Stimulated activated CD4-positive, alpha-beta T cell treated with anti-CD3 and anti-CD28 coated beads, TNF-alpha, amount 100 ng/mL, for 24 hours (primary cell): ENCODE measurements around the gene NRSN2.

Experiments used
- DNase-seq, 3 experiments: peaks; one replicate each; pipeline ENCODE4 v3.0.0-alpha.2; 2020; ENCODE audit warnings: low read depth in 3 of 3

The NRSN2 gene, protein sequence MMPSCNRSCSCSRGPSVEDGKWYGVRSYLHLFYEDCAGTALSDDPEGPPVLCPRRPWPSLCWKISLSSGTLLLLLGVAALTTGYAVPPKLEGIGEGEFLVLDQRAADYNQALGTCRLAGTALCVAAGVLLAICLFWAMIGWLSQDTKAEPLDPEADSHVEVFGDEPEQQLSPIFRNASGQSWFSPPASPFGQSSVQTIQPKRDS

DNA sequence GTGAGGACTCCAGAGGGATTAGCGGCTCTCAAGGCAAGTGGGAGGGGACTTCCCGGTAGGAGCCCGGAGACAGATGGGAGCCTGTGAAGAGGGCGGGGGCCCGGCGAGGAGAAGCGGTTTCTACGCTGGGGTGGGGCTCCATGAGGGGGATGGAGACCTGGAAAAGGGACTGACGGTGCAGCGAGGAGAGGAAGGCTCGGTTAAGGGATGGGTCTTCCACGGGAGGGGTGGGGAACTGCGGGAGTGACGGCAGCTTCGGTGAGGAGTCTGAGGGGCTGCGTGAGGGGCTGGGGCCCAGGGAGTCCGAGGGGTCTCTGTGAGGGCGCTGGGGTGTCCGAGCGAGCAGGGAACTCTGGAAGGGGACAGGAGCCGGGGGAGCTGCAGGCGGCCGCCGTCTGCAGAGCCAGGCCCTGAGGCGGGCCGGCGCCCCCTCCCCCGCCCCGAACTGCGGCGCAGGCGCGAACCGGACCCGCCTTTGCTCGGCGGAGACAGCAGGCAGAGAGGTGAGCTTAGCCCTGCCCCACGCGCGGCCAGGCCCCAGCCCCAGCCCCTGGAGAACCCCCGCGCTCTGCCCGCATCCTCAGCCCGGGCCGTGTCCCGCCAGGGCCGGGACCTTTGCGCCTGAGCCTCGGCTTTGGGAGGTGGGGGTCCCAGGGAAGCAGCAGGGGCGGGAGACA is at the start of gene NRSN2:
Gene NRSN2, plus strand, starts transcription at position 472 of the 677 bp plus-strand sequence. CDS start 2,533 bp downstream, outside the sequence.
- DNase-seq, result peak in 1 of 3 experiments; percentile 41

DNA sequence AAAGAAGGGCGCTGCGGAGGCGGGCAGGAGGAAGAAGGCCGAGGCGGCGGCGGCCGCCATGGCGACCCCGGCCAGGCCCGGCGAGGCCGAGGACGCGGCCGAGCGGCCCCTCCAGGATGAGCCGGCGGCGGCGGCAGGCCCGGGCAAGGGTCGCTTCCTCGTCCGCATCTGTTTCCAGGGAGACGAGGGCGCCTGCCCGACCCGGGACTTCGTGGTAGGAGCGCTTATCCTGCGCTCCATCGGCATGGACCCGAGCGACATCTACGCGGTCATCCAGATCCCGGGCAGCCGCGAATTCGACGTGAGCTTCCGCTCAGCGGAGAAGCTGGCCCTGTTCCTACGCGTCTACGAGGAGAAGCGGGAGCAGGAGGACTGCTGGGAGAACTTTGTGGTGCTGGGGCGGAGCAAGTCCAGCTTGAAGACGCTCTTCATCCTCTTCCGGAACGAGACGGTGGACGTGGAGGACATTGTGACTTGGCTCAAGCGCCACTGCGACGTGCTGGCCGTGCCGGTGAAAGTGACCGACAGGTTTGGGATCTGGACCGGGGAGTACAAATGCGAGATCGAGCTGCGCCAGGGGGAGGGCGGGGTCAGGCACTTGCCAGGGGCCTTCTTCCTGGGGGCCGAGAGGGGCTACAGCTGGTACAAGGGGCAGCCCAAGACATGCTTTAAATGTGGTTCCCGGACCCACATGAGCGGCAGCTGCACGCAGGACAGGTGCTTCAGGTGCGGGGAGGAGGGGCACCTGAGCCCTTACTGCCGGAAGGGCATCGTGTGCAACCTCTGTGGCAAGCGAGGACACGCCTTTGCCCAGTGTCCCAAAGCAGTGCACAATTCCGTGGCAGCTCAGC is 48.8 kb upstream of the NRSN2 start:
- DNase-seq, result peak in 2 of 3 experiments; percentile 13 to 44

DNA sequence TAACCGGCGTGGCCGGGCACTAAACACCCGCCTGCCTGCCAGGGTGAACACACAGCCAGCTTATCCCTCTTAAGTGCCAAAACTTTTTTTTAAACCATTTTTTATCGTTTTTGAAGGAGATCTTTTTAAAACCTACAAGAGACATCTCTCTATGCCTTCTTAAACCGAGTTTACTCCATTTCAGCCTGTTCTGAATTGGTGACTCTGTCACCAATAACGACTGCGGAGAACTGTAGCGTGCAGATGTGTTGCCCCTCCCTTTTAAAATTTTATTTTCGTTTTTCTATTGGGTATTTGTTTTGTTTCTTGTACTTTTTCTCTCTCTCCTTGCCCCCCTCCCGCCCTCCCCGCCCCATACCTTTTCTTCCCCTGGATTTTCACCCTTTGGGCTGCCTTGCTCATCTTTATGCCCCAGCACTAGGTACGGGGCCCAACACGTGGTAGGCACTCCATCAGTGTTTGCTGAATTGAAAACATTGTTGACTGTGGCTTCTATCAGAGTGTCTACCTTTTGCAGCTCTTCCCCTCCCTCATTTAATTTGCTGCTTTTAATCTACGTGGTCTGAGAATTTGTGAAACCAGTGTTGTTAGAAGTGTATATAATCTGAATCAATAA is 48.0 kb upstream of the NRSN2 start:
- no peak for DNase-seq

DNA sequence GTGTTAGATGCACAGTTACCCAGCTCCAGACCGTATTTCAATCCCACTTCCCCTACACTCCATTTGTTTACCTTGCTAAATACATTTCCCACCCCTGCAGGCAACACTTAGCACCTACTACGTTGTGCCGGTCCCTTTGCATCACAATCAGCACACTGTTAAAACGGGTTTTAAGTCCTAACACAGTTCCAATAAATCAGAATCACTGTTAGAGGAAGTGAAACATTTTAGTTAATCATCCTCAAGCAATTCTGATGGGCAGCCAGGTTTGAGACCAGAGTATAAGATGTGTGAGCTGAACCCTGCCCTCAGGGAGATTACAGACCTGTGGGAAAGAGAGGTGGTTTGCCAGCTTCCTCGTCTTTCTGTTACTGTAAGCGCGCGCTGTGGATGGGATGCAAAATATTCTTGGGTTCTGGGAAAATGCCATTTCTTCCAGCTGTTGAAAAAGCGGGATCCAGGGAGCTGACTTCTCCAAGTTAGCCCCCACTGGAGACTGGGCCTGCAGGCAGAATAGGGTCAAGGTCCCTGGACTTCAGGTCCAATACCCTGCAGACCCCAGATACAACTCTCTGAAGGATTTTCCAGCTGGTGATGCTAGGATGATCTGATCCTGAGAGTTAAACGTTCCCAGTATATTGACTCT is 46.4 kb upstream of the NRSN2 start:
- DNase-seq, result no peak

DNA sequence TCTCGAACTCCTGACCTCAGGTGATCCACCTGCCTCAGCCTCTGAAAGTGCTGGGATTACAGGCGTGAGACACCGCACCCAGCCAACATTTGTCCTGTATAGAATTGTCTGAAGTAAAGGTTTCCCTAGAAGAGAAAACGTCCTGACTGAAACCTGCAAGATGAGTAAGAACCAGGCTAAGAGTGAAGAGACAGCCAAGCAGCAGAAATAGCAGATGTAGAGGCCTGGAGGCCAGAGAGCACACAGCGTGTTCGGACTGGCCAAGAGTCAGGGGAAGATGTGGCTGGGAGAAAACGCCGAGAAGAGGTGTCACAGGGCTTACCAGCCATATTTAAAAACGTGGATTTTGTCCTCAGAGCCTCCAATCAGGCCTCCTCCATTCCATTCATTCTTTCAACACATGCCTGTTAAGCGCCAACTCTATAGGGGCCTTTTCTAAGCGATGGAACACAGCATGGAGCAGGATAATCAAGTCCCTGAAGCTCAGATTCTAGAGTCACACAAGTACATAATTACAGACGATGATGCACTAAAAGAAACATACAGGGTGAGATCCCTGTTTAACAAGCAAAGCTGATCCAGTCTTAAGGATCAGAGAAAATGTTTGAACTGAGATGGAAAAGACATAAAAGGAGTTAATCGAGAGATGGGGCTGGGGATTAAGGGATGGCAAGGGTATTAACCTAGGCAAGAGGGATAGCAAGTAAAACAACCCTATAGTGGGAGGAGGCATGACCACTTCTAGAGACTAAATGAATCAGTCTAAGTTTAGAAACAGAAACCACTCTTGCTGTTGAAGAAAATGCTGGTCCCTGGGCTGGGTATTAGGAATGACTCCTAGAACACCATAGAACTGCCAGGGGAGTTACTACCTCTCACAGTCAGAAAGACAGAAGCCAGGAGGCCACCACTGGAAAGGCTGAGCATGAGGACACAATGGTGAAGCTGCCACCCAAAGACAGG is 44.7 kb upstream of the NRSN2 start:
- DNase-seq, result no peak

DNA sequence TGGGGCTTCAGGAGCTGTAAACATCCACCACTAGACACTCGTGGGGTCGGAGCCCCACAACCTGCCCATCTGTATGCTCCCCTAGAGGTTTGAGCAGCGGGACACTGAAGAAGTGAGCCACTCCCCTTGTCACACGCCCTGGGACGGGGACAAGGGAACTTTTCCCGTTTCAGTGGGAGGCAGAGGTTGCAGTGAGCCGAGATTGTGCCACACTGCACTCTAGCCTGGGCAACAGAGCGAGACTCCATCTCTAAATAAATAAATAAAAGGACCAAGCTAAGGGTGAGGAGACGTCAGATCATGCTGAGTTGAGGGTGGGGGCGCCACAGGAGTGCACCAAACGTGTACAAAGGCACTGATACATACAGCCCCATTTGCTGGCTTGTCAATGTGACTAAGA is 41.2 kb upstream of the NRSN2 start:
- no peak for DNase-seq

DNA sequence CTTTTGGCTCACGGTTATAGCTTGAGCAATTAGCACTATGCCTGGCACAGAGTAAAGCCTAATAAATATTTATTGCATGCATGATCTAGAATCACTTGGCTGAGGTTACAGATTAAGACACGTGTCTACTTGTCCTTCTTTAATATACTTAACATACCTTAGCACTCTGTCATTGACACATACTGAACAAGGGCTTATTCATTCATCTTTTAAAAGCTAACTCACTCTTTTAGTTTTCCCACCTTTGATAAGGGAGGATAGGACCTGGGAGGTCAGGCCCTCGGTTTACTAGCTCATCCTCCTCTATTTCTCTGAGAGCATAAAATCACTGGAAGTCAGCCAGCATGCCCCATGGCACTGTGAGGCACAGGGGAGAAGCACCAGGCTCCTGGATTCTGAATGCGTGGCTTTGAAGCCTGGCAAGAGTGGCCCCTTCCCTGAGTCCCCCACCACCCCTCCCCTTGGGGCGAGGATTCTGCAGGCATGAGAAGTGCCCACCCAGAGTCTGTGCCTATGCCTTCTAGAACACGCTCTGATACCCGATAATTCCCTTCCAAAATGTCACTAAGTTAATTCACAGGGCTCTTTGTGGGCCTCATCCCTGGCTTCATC is 38.4 kb upstream of the NRSN2 start:
- DNase-seq, result no peak

DNA sequence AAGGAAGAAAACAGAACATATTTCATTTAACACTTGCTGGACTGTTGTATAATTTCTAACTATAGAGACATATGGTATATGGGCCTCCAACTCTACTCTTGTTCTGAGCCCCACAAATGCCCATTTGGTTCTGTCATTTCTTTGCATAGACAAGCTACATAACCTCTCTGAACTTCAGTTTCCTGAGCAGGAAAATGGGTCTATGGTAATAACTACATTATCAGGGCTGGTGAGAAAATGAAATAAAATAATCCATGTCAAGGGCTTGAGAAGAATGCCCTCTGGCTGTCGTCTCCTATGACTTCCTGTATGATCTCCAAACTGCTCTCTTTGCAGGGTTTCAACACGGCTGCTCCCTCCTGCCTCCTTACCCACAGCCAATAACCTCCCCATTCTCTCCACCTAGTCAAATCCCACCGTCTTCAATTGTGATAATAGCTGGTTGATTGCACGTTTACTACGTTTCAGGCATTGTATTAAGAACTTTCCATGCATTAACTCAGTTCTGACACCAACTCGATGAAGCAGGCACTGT is 37.5 kb upstream of the NRSN2 start:
- DNase-seq, result no peak

DNA sequence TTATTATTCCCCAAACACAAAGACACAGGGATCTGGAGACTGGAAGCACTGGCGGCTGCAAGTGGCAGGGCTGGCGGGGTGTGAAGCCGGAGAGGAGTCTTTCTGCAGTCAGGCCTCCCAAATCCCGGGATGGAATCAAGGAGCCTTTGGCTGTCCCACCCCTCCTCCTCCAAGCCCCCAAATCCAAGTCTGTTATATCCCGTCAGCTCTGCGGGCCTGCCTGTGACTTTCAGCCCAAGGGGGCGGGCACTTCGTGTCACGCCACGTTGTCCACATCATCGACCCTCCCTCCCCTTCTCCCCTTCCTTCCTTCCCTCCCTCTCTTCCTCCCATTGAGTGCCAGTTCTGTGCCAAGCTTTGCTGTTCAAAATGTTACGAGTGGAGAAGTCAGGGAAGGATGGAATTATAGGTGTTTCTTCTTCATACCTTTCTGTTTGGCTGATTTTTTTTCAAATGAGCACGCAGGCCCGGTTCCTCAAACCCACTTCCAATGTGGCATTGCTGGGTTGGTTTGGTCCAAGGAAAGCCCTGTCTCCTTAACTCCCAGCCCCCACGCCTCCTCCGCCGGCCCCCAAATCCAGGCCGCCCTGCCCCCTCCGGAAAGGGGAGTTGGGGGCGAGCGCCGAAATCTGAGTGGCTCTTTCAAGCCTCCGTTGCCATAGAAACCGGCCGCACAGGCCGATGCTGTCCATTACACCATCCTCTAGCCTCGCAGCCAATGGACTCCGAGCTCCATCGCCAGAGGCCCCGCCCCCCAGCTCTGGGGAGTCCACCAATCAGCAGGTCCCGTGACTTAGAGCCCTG is 36.9 kb upstream of the NRSN2 start:
- DNase-seq, result peak; percentile 69 to 89 (median 71)

DNA sequence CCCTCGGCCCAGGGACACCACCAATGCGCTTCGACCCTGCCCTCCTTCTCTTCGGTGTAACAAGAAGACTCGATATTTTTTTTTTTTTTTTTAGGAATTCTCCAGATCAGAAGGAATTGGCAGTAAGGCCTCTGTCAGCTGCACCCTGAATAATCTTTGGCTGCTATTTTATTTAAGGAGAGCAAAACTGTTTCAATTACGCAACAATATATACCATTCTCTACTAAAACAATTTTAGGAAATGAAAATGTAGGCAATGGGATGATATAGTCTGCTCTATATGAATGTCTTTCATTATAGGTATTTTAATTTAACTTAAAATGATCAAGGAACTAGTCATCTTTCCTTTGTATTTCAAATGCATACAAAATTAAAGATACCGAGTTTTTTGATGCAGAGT is 36.3 kb upstream of the NRSN2 start:
- DNase-seq, result no peak

DNA sequence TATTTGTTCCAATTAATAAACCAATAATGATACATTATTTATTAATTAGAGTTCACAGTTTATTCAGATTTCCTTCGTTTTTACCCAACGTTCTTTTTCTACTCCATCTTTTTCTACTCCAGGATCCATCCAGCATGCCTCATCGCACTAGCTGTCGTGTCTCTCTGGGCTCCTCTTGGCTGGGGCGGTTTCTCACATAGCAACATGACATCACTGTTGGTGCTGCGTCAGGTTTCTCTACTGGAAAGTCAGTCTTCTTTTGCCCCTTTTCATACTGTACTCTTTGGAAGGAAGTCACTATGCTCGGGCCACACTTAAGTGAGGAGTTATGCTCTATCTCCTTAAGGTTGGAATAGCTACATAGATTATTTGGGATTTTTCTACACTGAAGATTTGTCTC is 35.3 kb upstream of the NRSN2 start:
- DNase-seq, result no peak

DNA sequence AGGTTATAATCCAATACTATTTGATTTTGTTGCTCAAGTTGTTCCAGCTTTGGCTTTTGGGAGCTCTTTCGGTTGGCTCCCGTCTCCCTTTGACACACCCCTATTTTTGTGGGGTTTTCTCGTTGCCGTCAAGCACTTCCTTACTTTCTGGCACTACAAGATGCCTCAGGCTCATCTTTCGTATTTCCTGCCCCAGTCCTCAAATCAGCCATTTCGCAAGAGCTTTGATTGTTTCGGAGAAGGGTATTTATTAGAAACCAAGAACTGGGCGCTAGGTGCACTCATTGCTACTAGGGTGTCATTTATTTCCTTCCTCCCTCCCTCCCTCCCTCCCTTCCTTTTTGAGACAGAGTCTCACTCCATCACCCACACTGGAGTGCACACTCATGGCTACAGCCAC is 34.8 kb upstream of the NRSN2 start:
- DNase-seq, result no peak

DNA sequence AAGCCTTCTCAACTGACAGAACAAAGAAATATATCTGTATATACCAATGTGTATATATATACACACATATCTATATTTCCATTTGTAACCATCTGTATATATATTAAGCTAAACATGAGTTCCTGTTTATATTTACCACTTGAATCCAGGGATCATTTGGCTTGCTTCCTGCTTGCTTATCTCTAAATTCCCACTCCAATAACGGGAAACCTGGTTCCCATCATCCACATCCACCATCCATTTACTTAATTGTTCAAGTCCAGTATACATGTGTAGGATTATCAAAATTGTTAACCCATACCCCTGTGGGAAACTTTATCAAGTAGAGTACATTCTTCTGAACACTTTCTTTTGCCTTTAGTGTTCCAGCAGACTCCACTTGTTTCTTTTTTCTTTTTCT is 34.0 kb upstream of the NRSN2 start:
- no peak for DNase-seq

DNA sequence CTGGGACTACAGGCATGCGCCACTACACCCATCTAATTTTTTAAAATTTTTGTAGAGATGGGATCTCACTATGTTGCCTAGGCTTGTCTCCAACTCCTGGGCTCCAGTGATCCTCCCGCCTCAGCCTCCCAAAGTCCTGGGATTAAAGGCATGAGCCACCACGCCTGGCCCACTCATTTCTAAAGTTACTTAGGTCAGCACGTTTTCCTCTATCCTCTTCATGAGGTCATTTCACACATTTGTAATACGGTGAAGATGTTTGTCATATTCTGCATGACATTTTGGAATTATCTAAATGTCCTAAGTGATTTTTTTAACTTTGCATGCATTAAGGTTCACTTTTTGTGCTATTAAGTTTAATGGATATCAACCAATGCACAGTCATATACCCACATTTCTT is 33.5 kb upstream of the NRSN2 start:
- DNase-seq, result no peak

DNA sequence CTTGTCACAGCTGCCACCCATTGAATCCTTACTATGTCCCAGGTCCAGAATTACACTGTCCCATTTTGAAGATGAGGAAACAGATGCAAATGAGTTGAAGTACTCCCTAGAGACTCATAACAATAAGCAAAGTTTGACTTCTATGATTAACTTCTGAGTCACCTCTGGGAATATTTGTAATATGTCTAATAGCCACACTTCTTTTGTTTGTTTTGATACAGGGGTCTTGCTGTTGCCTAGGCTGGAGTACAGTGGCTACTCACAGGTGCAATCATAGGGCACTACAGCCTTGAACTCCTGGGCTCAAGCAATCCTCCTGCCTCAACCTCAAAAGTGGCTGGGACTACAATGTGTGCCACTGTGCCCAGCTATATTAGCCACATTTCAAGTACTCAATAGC is 33.0 kb upstream of the NRSN2 start:
- DNase-seq, result no peak

DNA sequence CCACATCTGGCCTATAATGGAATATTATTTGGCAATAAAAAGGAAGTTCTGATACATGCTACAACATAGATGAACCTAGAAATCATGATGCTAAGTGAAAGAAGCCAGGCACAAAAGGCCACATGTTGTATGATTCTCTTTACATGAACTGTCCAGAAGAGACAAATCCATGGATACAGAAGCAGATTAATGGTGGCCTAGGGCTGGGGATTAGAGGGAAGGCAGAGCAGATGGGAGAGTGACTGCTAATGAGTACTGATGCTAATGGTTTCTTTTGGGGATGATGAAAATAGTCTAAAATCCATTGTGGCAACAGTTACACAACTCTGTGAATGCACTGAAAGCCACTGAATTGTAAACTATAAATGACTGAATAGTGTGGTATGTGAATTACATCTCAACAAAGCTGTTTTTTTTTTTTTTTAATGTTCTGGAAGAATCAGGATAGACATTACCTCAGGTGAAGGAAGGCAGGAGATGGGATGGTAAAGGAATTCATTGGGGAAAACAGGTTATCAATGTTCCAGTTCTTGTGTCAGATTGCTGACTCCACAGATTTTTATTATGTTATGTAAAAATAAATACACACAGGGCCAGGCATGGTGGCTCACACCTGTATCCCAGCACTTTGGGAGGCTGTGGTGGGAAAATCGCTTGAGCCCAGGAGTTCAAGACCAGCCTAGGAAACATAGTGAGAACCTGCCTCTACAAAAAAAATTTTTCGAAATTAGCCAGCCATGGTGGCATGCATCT is 30.4 kb upstream of the NRSN2 start:
- no peak for DNase-seq

DNA sequence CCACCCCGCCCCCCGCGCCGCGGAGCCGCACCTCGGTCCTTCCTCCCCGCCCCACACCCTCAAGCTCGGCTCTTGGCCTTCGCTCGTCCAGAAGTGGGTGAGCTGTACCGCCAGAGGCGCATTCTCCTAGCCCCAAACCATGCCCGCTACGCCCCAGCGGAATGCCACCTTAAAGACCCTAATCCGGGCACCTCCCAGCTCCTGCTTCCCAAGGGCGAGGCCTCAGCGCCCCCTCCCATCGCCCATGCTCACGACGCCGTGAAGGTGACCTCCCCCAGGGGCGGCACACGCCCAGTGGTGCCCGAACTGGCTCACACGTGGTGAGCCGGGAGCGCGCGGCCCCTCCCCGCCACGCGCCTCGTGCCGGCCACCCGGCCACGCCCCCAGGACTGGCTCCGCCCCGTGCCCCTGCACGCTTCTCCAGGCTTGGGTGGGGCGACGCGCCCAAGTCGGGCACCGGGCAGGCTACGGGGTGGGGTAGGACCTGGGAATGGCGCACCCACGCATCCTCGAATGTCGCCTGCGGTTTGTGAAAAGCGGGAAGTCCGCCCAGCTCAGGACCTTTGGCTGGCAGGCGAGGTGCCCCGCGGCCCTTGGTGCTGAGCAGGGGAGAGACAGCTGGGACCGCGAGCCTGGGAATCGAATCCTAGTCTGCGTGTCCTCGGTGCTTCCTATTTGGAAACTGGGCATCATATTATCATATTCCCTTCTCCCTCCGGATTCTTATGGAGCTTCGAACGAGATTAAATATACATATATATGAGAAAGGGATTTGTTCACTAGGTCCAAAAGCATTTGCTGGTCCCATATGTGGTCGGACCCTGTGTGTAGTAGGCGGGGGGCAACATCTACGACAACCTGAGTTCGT is 22.5 kb upstream of the NRSN2 start:
- DNase-seq, result peak; percentile 81 to 92 (median 81)
